NCI-H2171 treated with DMSO at 0.1 percent for 48 hours (cell line): ENCODE data around the gene TTLL10.

ENCODE experiments used
- DNase-seq: peaks from one replicate; lab custom pipeline; 2025; lab: John Stamatoyannopoulos, UW

TTLL10 gene

DNA sequence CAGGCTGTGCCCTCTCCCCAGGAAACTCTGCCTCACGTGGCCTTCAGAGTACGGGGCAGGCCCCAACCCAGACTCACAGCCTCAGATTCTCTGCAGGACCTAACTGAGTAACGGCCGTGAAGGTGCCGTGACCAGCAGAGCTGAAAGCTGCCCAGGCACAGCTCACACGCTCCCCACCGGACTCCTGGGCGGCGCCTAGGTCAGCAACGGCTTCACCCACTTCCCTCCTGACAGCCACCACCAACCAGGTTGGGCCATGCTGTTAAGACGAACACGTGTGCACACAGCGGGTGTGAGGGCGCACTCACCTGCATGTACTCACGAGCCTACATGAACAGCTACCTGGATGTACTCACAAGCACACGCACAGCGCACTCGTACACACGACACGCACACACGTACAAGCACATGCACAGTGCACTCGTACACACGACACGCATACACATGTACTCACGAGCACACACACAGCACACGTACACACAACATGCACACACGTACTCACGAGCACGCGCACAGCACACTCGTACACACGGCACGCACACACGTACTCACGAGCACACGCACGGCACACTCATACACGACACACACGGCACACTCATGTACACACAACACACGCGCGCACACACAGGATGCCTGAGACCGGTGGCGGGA, 49.0 kb downstream of the TTLL10 start:
- no peak for DNase-seq

DNA sequence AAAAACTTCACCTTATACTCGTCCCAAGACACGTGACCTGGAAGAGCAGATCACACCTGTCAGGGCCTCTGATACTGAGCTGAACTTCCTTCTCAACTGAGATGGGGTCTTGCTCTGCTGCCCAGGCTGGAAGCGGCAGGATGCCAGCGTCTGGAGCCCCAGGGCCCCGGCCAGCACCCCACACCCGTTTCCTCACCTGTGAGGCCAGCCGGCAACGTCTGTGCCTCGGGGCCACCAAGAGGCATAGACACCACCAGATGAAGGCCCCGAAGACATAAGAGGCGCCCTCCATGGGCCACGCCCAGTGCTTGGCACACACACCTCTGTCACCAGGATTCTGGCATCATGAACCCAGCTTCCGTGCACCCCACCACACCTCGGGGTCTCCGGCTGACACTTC, 49.6 kb downstream of the TTLL10 start:
- DNase-seq, result no peak

DNA sequence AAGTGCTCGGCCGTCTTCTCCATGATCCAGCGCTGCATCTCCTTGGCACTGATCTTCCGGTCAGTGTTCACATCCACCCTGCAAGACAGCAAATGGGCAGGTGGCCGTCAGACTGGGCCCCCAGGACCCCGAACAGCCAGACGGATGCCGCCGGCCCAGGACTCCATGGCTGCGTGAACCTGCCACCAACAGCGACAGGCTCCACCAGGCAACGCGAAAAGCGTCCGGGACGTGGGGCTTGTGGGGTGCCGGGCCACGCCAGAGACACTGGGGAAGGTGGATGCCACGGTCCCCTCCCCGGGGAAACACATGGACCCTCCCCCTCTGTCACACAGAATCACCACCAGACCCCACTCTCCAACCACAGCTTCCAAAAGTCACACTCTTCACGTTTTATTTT, 50.2 kb downstream of the TTLL10 start:
- DNase-seq, result no peak

DNA sequence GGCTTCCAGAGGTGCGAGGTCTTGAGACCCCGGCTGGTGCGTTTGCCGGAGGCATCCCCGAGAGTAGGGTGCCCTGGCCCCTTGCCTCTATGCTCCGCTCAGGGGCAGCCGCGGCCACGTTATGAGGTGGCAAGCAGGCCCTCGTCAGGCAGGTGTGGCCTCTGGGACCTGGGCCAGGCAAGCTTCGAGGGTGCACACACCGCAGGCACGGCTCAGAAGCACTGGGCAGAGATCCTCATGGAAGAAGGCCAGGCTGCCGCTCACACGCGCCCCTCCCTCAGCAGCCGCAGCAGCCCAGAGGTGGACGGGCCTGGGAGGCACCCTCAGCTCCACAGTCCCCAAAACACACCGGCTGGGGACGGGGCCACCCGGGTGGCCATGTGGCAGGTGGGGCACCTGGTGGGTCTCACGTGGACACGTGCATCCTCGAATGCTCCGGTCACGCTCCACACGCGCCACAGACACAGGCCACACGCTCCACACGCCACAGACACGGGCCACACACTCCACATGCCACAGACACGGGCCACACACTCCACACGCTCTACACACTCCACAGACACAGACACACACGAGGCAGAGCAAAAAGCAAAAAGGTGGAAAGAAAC, 51.7 kb downstream of the TTLL10 start:
- DNase-seq, result no peak

DNA sequence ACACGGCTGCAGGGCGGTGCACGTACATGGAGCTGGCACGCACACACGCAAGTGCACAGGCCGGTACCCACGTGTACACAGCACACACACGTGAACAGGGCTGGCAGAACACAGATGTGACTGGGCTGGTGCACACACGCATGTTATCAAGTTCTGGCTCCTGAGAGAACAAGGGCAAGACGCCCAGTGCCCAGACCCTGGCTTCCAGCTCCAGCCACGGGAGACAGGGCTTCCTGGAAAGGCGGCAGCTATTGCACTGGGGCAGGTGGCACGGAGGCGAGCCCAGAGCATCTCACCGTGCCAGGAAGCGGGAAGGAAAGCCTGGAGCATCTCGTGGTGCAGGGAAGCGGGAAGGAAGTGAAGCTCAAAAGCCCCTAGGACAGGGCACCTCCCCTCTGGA, 52.2 kb downstream of the TTLL10 start:
- no peak for DNase-seq

DNA sequence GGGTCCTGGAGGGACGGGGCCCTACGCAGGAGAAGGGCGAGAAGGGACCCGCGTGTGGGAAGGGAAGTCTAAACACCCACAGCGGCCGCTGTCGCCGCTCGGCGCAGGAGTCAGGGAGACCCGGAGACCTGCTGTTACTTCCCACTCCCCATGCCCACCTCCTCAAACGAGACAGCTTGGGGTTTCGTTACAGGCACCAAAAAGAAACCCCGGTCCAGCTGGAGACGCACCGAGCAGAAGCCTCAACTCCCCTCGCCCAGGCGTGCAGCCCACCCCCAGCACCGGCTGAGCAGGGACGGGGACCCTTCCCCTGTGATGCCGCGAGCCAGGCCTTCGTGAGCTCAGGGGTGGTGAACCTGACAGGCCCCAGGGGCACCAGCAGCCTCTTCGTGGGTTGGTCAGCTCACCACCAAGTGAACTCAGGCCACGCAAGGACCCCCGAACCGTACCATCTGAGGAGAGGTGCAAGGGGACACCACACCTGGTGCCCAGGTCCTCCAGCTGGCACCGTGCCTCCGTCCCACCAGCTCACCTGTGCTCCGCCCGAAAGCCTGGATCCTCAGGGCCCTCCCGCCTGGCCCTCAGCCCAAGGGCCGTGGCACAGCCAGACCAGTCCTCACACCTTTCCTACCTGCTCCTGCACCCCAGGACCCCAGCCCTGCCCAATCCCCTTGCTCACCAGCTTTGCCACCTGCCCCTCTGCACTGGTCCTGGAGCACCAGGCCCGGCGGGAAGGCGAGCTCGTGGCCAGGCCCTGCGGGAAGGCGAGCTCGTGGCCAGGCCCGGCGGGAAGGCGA, 53.1 kb downstream of the TTLL10 start:
- DNase-seq, result no peak

DNA sequence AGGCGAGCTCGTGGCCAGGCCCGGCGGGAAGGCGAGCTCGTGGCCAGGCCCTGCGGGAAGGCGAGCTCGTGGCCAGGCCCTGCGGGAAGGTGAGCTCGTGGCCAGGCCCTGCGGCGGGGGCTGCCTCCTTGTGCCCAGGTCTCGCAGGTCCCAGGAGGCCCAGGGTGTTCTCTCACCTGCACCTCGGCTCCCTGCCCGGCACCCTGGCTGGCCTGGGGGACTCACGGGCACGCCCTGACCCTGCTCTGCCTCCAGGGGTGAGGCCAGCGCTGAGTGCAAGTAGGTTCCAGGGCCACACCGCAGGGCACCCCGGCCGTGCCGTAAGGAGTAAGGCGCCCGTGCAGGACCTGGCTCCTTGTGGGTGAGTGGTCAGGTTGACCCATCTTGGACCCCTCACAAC, 53.7 kb downstream of the TTLL10 start:
- no peak for DNase-seq

DNA sequence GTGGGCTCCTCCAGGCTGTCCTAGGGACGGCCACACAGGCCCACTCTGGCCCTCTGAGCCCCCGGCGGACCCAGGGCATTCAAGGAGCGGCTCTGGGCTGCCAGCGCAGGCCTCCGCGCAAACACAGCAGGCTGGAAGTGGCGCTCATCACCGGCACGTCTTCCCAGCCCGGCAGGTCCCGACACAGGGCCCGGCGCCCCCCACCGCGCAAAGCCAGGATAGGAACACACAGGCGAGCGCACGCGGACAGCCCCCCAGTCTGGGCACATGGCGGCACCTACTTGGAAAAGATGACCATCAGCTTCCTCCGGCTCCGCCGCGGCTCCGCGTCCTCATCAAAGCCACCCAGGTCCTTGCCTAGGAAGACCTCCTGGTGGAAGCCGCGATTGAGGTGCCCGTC, 54.5 kb downstream of the TTLL10 start:
- no peak for DNase-seq

DNA sequence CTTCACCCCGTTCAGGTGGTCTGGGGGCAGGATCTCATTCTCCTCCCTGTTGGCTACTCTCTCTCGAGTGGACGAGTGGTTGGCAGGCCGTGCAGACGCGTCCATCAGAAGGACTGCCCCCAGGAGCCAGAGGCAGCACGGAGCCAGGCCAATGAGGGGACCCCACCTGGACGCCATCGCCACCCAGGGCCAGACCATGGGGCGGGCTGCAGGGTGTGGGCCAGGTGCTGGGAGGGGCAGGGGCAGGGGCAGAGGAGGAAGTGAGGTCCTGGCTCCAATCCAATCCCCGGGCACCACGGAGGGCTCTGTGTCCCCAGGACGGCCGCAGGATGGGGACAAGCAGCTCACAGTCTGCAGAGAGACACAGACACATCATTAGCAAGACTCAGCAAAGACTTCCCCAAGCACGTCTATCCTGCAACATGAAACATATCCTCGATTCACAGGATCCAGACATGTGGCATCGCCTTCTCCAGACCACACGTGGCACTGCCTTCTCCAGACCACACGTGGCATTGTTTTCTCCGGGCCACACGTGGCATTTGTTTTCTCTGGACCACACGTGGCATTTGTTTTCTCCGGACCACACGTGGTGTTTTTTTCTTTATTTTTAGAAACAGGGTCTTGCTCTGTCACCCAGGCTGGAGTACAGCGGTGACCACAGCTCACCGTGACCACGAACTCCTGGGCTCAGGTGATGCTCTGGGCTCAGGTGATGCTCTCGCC, 55.1 kb downstream of the TTLL10 start:
- no peak for DNase-seq

DNA sequence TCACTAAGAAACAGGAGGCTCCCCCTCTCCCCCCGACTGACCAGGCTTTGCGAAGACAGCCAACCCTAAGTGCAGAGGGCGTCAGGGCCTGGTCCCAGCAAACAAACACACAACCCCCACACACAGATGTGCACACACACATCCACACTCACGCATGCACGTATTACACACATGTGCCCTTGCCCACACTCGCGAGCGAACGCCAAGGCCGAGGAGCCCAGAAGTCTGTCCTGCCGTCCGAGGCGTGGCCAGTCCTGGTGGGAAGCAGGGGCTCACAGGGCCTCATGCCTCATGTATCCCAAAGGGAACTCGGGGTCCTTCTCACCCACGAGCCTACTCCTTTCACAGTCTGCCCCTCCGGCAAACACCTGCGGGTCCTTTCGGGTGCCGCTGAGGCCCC, 56.1 kb downstream of the TTLL10 start:
- DNase-seq, result no peak

DNA sequence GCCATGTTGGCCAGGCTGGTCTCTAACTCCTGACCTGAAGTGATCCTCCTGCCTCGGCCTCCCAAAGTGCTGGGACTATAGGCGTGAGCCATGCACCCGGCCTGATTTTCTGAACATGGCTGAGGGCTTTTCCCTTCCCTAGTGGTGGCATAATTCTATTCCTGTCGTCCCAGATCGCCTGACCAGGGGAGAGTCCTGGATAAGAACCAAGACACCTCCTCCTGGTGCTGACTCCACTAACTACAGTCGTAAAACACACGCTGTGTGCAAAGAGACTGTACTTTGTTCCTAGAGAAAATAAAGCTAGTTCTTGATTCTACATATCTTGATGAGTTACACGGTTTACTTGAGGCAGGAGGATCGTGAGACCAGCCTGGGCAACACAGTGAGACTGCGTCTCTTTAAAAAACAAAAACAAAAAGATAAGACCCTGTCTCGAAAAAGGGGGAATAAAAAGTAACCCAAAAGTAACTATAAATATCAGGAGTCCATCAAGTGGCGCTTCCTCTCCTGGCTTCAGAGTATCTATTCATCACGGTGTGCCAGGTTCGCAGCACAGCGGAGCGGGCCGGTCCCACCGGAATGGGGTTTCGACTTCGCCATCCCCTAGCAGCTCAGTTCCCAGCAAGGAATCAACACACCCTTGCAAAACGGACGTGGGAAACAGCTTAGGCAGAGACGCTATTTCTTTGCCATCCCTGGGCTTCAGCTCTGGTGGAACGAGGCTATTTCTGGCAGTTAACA, 57.1 kb downstream of the TTLL10 start:
- peak; percentile 35 for DNase-seq

DNA sequence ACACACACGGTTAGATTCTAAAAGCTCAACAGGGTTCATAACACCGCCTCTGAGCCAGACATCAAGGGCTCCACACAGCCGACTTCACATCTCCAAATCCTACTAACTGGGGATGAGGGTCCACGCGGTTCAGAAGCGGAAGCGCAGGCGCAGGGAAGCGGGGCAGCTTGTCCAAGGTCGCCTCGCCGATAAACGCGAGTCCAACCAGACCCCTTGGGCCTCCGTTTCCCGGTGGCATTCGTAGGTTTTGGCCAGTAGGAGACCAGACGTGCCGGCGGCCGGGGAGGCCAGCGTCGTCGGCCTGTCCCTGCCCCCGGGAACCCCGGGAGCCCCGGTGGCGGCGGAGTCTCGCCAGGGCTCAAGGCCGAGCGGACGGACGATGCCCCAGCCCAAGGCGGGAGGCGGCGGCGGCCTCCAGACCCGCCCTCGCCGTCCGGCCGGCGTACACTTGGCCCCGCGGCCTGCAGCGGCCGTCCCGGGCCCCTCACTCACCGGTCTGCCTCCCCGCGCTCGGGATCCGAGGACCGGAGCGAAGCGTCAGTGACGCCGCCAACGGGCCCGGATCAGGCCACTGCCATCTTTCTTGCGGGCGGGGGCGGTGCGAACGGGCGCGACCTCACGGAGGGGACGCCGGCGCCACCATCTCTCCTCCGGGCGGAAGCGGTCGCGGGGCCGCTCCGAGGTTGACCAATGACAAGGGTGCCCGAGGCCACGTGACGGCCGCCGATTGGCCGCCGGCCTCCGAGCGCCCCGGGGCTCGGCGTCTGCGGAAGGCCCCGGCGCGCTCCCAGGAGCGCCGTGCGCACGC, 57.9 kb downstream of the TTLL10 start, which contains the start of gene SDF4:
TSS of gene SDF4 (minus strand) at position 602 of the 808 bp plus-strand sequence. CDS start 3,229 bp downstream, outside the sequence.
- peak; percentile 92 for DNase-seq

DNA sequence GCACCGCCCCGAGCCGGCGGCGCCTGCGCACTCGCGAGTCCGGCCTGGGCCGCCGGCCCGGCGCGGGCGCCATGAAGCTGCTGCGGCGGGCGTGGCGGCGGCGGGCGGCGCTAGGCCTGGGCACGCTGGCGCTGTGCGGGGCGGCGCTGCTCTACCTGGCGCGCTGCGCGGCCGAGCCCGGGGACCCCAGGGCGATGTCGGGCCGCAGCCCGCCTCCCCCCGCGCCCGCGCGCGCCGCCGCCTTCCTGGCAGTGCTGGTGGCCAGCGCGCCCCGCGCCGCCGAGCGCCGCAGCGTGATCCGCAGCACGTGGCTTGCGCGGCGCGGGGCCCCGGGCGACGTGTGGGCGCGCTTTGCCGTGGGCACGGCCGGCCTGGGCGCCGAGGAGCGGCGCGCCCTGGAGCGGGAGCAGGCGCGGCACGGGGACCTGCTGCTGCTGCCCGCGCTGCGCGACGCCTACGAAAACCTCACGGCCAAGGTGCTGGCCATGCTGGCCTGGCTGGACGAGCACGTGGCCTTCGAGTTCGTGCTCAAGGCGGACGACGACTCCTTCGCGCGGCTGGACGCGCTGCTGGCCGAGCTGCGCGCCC, 58.6 kb downstream of the TTLL10 start, which contains the start of gene B3GALT6:
TSS of gene B3GALT6 (plus strand) at position 30 of the 588 bp plus-strand sequence. CDS start at position 72, 42 bp downstream.
- DNase-seq, result no peak

DNA sequence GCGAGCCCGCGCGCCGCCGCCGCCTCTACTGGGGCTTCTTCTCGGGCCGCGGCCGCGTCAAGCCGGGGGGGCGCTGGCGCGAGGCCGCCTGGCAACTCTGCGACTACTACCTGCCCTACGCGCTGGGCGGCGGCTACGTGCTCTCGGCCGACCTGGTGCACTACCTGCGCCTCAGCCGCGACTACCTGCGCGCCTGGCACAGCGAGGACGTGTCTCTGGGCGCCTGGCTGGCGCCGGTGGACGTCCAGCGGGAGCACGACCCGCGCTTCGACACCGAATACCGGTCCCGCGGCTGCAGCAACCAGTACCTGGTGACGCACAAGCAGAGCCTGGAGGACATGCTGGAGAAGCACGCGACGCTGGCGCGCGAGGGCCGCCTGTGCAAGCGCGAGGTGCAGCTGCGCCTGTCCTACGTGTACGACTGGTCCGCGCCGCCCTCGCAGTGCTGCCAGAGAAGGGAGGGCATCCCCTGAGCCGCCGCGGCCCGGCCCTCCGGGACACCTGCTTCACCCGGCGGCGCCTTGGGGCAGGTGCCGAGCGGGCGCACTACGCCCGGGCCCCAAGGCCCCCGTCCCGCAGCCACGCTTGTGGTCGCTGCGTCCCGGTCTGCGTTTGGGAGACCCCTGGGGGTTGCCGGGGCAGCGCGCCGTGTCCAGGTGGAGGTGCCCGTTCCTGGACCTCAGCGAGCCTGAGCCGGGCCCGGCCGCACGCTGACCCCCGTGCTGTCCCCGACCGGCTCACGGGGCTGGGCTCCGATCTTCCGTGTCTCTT, 59.3 kb downstream of the TTLL10 start:
- no peak for DNase-seq

DNA sequence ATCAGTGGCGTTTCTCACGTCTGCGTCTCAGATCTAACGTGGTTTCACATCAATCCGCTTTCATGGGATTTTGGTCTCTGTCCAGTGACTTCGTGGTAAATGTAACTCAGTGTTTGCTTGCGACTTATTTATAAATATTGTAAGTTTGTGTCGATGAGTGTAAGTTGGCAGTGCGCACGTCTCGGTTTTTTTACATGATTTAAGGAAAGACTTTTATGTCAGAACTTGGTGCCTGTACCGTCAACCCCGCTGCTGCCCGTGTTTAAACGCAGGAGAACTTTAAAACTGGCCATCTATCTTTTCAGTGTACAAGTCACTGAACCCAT, 59.9 kb downstream of the TTLL10 start:
- no peak for DNase-seq

DNA sequence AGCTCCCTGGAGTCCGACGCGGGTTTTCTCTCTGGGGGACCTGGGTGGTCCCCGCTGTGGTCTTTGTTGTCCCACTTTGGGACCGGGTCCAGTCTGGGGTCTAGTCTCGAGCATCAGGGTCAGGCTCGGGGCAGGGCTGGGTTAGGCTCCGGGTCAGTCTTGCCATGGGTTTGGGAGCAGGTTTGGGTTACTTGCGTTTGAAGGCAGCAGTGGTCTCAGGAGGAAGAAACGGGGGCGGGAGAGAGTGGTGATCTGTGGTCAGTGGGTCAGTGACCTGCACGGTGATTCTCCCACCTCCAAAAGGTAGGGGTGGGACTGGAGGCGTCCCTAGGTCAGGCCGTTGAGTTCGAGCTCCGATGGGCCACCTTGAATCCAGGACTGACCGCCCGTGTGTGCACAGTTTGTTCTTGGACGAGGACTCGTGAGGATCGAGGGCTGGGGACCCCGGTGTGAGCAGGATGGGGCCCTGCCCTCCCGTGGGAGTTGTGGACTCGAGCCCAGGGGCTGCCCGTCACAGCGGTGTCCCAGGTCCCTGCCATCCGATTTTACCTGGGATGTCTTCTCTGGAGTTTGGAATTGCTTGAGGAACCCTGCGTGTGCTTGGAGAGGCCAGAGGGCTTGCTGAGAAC, 60.6 kb downstream of the TTLL10 start:
- DNase-seq, result no peak

DNA sequence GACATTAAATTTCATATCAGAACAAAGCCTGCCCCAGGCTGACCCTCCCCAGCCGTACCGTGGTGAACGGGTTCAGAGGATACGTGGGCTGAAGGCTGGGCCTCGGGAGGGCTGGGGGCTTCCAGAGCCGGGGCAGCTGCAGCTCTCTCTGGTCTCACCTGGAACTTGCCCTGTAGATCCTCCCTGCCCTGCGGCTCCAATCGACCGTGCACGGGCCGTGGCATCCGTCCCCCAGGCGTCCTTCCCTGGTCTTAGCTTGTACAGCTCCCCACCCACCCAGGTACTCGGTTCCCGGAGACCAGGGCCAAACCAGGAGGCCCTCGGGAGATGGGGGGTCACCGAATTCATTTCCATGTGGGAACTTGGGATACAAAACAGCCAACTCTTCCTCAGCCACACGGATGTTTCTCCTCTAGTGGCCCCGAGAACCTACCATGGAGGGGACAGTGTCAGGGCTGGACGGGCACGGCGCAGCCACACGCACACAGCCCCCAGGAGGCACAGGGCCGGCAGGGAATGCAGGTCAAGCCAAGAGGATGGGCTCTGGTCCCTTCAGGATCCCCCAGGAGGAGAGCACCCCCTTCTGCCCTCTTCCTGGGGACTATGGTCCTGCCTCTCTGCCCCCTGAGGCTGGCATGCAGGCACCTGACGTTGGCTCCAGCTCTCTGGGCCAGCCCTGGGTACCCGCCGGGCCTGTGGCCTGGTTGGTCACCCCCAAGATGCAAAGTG, 61.5 kb downstream of the TTLL10 start:
- no peak for DNase-seq

DNA sequence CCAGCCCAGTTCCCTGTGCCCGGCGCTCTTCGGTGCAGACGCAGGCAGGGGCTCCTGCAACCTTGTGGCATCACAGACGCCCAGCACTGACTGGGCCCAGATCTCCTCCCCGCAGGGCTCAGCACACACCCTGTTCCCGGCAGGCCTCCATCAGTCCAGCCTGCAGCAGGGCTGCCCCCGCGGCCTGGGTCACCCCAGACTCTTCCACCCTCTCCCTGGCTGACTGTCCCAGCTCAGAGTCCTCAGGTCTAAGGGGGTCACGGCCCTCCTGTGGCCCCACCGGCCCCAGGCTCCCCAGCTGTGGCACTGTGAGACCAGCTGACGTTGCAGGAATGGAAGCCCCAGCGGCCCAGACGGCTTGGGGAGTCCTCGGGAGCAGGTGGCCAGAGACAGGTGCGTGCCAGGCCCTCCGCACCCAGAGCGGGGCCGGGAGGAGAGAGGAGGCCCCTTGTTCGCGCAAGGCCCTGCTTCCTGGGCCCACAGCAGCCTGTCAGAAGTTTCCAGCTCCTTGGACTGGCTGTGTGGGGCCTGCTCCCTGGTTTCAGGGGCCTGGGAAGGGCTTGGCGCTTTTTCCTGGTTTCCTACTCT, 62.6 kb downstream of the TTLL10 start:
- no peak for DNase-seq
